Measurements from ENCODE around the gene RNU5D-1. TPM values are rescaled to one million over a fixed set of nuclear protein-coding genes. Genes with fewer than 3 reads are reported as not detected.

The RNU5D-1 gene
- total RNA-seq, 1 experiment from 2014 or later = not detected

DNA sequence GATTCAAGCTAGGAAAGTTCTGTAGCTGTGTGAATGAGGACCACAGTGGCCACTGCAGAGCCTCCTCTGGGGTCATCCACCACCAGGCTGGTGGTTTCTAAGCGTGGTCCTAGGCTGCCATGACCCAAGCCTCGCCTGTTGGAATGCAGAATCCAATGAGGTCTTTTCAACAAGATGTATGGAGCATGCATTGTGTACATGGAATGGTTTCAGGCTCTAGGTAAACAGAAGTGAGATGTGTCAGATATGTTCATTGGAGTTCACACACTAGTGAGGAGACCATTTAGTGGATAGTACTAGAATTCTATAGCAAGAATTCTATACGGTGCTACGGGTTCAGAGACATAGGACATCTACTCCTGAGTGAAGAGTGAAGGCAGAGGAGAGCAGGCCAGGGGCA is 10.7 kb downstream of the RNU5D-1 start:
- no CpG with 5 or more reads among the region's 4 CpGs for WGBS (ENCODE audit: extremely low coverage, insufficient read length, low lambda C conversion rate)
- Histone ChIP-seq H3K18ac (ENCODE audit: insufficient read length, low read depth, low read length) (no peak overlapping the region), H2AFZ (ENCODE audit: low read length) (no peak overlapping the region), H3K9me3 (ENCODE audit: control insufficient read depth, low read depth, low read length) (no peaks in the 10 kb centered on the region), H3K23me2 (ENCODE audit: insufficient read length, low read depth, low read length, poor library complexity, severe bottlenecking) (no peaks in the 10 kb centered on the region), H2BK15ac (ENCODE audit: low read depth, low read length) (no peak overlapping the region), H3K79me1 (ENCODE audit: insufficient read depth, low read depth, low read length, poor library complexity, severe bottlenecking) (no peaks in the 10 kb centered on the region), H3K79me2 (ENCODE audit: insufficient read depth, low read length) (no peaks in the 10 kb centered on the region), H2BK5ac (ENCODE audit: insufficient read length, low read length) (no peak overlapping the region), H4K5ac (ENCODE audit: insufficient read length, low read depth, low read length) (no peak overlapping the region), H3K27ac (ENCODE audit: insufficient read length, low read depth, low read length) (no peak overlapping the region), H3K27me3 (ENCODE audit: insufficient read depth, low read length) (no peaks in the 10 kb centered on the region), H3K56ac (ENCODE audit: insufficient read length, low read depth, low read length) (no peak overlapping the region), H2BK12ac (ENCODE audit: insufficient read length, low read depth, low read length) (no peak overlapping the region), H4K20me1 (ENCODE audit: control insufficient read depth, insufficient read depth, insufficient read length) (no peaks in the 10 kb centered on the region), H3K4me2 (ENCODE audit: insufficient read depth, insufficient read length, low read length) (no peak overlapping the region), H4K8ac (replicated peaks; ENCODE audit: insufficient read length, low read depth, low read length) (no peak overlapping the region), H3K14ac (ENCODE audit: insufficient read depth, low read length) (no peak overlapping the region), H3K4ac (ENCODE audit: low read depth, low read length) (no peak overlapping the region), H3K4me1 (ENCODE audit: insufficient read depth, low read length) (no peaks in the 10 kb centered on the region), H3T11ph (ENCODE audit: low read length) (no peak overlapping the region), H4K91ac (ENCODE audit: insufficient read length, low read depth, low read length) (no peak overlapping the region), H3K9ac (ENCODE audit: extremely low read depth, insufficient read length, low read length) (no peak overlapping the region), H2BK120ac (ENCODE audit: low read depth, low read length, poor library complexity, severe bottlenecking) (no peak overlapping the region), H3K23ac (ENCODE audit: insufficient read length, low read depth, low read length) (no peak overlapping the region), H2AK5ac (ENCODE audit: insufficient read length, low read length) (no peak overlapping the region), H2BK20ac (ENCODE audit: low read depth, low read length, poor library complexity, severe bottlenecking) (no peak overlapping the region)
- H3K4me1 Mint-ChIP-seq = peaks cover 8 to 11% of the 10 kb centered on the region in 2 experiments
- H3K36me3 Mint-ChIP-seq (ENCODE audit: insufficient read depth in 1 of 3, low read depth in 3 of 3) = no peaks in the 10 kb centered on the region
- no peaks in the 10 kb centered on the region for H3K27me3 Mint-ChIP-seq (ENCODE audit: low read depth)
- H3K27ac Mint-ChIP-seq = no peak overlapping the region; a peak in 1 of 7 replicates
- no peaks in the 10 kb centered on the region for H3K9me3 Mint-ChIP-seq
- DNase-seq = no peak
- TF ChIP-seq CTCF (conservative IDR thresholded peaks at IDR 0.05) = no peak
- no peak overlapping the region for H3K4me3 Mint-ChIP-seq

Data from H9 (cell line).